Lower lobe of right lung (tissue), 2 donors: ENCODE results near the gene GMCL1. TPM values are rescaled to one million over a fixed set of nuclear protein-coding genes. Genes with fewer than 3 reads are reported as not detected.
"Not testable (repeated sequence)": the region's sequence is repeated elsewhere in the genome, so short reads cannot be mapped to it uniquely, and the experiment has no call there.

Experiments
- ATAC-seq, 2 donors: fragments of 200-7000 bp; cut with Tn5 transposase; one replicate each; pipeline ENCODE4 v1.9.1; 2020 to 2022; ENCODE audit warnings: mild to moderate bottlenecking in 2 of 2, moderate library complexity in 2 of 2
- DNase-seq: peaks from one replicate; pipeline ENCODE4 v3.0.0-alpha.2; 2020
- H3K27ac ChIP-seq: fragments of 200-600 bp; one replicate; pipeline ENCODE4 v1.8.0; 2022
- H3K27me3 ChIP-seq: fragments of 200-600 bp; one replicate; pipeline ENCODE4 v1.8.0; 2022; ENCODE audit warnings: low read depth
- H3K36me3 ChIP-seq: fragments of 200-600 bp; one replicate; pipeline ENCODE4 v1.8.0; 2022; ENCODE audit warnings: mild to moderate bottlenecking
- H3K4me1 ChIP-seq: fragments of 200-600 bp; one replicate; pipeline ENCODE4 v1.8.0; 2022
- H3K4me3 ChIP-seq: fragments of 200-600 bp; one replicate; pipeline ENCODE4 v1.8.0; 2022; ENCODE audit warnings: mild to moderate bottlenecking
- H3K9me3 ChIP-seq: fragments of 200-600 bp; one replicate; pipeline ENCODE4 v1.8.0; 2022
- CTCF ChIP-seq: fragments of 200-600 bp; IDR thresholded peaks from one replicate; pipeline ENCODE4 v1.8.0; 2022; ENCODE audit warnings: antibody characterized with exemption, mild to moderate bottlenecking
- intact Hi-C: fragments of 100-400 bp; cut with DNase I; formaldehyde crosslinking; loops from one replicate; pipeline ENCODE4 v1.11.0; 2022
- total RNA-seq: library from RNA; stranded (reverse); fragmentation: NEBNext Ultra II Directional; extraction: Animal tissue kit (Norgen Biotek cat#: 25700); gene quantifications from one replicate; pipeline ENCODE4 v1.2.1, GENCODE V29; 2021
- donor health status: DM: no; HTN: yes; CAD: no; lungs with severe emphysema.

GMCL1 gene
- total RNA-seq, 1 donor from 2014 or later: 13.3 TPM

- no peak for ATAC-seq
- intact Hi-C loops: no loop called here
- no peaks in the 10 kb centered on the region for H3K36me3 ChIP-seq
- H3K4me1 ChIP-seq: no peaks in the 10 kb centered on the region
- no peaks in the 10 kb centered on the region for H3K27me3 ChIP-seq
- H3K4me3 ChIP-seq: no peak overlapping the region
- TF ChIP-seq CTCF: no peak
- no peak for DNase-seq
- H3K9me3 ChIP-seq: no peaks in the 10 kb centered on the region
- no peak overlapping the region for H3K27ac ChIP-seq
These were observed 59.0 kb downstream of the GMCL1 start for GRCh38 chr2:69888451-69888850.

DNA sequence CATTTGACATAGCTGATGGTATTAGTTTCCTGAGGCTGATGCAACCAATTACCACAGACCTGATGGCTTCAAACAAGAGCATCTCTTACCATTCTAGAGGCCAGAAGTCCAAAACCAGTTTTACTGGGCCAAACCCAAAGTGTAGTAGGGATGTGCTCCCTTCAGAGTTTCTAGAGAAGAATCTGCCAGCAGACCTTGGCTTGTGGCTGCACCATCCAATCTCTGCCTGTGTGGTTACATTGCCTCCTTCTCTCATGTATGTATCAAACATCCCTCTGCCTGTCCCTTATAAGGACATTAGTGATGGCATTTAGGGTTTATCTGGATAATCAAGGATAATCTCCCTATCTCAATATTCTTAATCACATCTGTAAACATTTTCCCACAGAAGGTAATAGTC lies 59.8 kb downstream of the GMCL1 start:
- DNase-seq (no peak), ATAC-seq (no peak)
- no peaks in the 10 kb centered on the region for H3K9me3 ChIP-seq
- H3K27ac ChIP-seq: no peak overlapping the region
- H3K36me3 ChIP-seq: no peaks in the 10 kb centered on the region
- no peak overlapping the region for H3K4me3 ChIP-seq
- no peaks in the 10 kb centered on the region for H3K4me1 ChIP-seq
- intact Hi-C loops: no loop called here
- no peak for TF ChIP-seq CTCF
- H3K27me3 ChIP-seq: no peaks in the 10 kb centered on the region

- no peak for TF ChIP-seq CTCF
These were observed 61.4 kb downstream of the GMCL1 start for GRCh38 chr2:69890881-69891280.

DNA sequence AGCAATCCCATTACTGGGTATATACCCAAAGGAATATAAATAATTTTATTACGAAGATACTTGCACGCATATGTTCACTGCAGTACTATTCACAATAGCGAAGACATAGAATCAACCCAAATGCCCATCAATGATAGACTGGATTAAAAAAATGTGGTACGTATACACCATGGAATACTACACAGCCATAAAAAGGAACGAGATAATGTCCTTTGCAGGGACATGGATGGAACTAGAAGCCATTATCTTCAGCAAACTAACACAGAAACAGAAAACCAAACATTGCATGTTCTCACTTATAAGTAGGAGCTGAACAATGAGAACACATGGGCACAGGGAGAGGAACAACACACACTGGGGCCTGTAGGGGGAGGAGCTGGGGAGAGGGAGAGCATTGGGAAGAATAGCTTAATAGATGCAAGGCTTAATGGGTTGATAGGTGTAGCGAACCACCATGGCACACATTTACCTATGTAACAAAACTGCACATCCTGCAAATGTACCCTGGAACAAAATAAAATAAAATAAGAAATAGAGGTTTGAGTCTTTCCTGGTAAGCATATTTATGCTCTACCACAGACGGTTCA lies 63.5 kb downstream of the GMCL1 start:
- H3K27me3 ChIP-seq, intact Hi-C loops: not testable (repeated sequence)
- H3K4me3 ChIP-seq: peak overlapping the region; percentile 78

More at GRCh38 chr2:69890881-69891280, 61.4 kb downstream of the GMCL1 start:
- Histone ChIP-seq H3K36me3 (peaks cover 8% of the 10 kb centered on the region), H3K9me3 (no peaks in the 10 kb centered on the region), H3K4me1 (peaks cover 16% of the 10 kb centered on the region), H3K4me3 (no peak overlapping the region), H3K27me3 (no peaks in the 10 kb centered on the region), H3K27ac (no peak overlapping the region)
- DNase-seq: no peak
- intact Hi-C loops: no loop called here
- no peak for ATAC-seq

DNA sequence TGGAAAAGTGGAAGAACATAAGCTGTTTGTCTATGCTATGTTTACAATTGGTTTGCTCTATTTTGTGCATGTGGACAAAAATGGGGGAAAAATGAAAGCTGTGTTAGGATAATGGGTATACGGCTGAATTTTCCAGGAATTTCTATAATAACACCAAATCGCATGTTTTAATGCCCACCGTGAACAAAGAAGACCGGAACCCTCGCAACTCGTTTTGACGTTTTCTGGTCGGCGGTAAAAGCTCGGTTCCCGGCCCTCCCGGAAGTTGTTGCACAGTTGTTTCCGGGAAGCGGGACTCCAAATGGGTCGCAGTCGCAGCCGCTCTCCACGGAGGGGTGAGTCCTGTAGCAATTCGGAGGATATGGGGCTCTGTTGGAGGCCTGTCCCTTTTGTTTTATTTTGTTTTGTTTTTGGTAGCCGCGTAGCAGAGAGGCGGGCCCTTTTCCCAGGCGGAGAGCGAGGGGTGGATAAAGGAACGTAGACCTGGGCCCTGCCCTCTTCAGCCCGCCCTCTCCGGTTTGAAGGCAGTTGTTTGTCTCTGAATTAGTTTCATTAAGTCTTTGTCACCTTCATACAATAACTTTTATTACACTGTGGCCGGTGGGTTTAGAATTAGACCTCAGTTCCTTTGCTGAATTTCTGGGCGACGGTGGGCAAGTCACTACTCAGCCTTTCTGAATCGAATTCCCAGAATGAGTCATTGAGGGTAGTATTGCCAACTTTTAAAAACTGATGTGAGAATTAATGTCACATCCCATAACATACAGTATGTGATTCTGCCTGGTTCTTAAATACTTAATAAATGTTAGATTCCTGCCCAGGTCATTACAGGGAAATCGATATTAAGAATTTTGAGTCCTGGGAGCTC lies 64.5 kb downstream of the GMCL1 start, which contains the start of gene SNRNP27:
Gene SNRNP27 (plus strand): TSS at position 273 of the 868 bp plus-strand sequence. CDS start 29 bp downstream, at position 302.
- Histone ChIP-seq H3K9me3 (no peaks in the 10 kb centered on the region), H3K27me3 (no peaks in the 10 kb centered on the region), H3K36me3 (peaks cover 38% of the 10 kb centered on the region), H3K4me1 (peaks cover 30% of the 10 kb centered on the region), H3K27ac (peak within 1 kb of the TSS; percentile 80), H3K4me3 (peak within 1 kb of the TSS; percentile 78)
- ATAC-seq (peak; percentile 88 to 96), DNase-seq (peak; percentile 78)
- no peak for TF ChIP-seq CTCF
- intact Hi-C loops: no loop called here

More for the DNA sequence above, 63.5 kb downstream of the GMCL1 start:
- H3K9me3 ChIP-seq, DNase-seq, ATAC-seq: not testable (repeated sequence)
- Histone ChIP-seq H3K4me1 (peaks cover 24% of the 10 kb centered on the region), H3K27ac (peak overlapping the region; percentile 80), H3K36me3 (peaks cover 28% of the 10 kb centered on the region)

- peak in 1 of 2 donors; percentile 4 for ATAC-seq
- H3K4me1 ChIP-seq: peaks cover 30% of the 10 kb centered on the region
- H3K27ac ChIP-seq: peak overlapping the region; percentile 80
- H3K36me3 ChIP-seq: peaks cover 46% of the 10 kb centered on the region
- H3K27me3 ChIP-seq, intact Hi-C loops, H3K9me3 ChIP-seq, DNase-seq: not testable (repeated sequence)
- peak overlapping the region; percentile 78 for H3K4me3 ChIP-seq
These were observed 65.3 kb downstream of the GMCL1 start for GRCh38 chr2:69894737-69895136.
